K562 (cell line): ENCODE data around the gene TEAD4. TPM values are rescaled to one million over a fixed set of nuclear protein-coding genes. Genes with fewer than 3 reads are reported as not detected.

Experiments
- ATAC-seq: fragments of 200-7000 bp; cut with Tn5 transposase; 3 replicates; pipeline ENCODE4 v1.9.1; 2020; ENCODE audit warnings: moderate library complexity
- BruUV-seq: library from RNA; stranded (reverse); fragments of 400-500 nt; replicated peaks from 2 replicates; lab custom pipeline; 2021; lab: Mats Ljungman, UMichigan
- CTCF ChIA-PET: fragments of 300-600 bp; formaldehyde crosslinking; extraction: SDS; loops from one replicate; lab custom pipeline; 2021; ENCODE audit warnings: low intra/inter-chr PET ratio; lab: Yijun Ruan, JAX
- POLR2A ChIA-PET: fragments of 300-600, 350-650 bp; sonication (Branson Sonifier 250); formaldehyde crosslinking; extraction: SDS; loops from one replicate; lab custom pipeline; 2021; ENCODE audit warnings: antibody characterized with exemption, inconsistent platforms; lab: Yijun Ruan, JAX
- DNase-seq, 4 experiments: peaks; one replicate each; pipeline versions ENCODE4 v3.0.0 to v3.0.0-alpha.2; 2011 to 2018; ENCODE audit warnings: low spot score in 3 of 4, mixed read lengths in 3 of 4; ENCODE audit errors: extremely low read depth in 1 of 4
- FAIRE-seq: peaks from 2 replicates; lab custom pipeline; 2011; peaks lifted over from hg19 to GRCh38; lab: Jason Lieb, UNC
- H2AFZ ChIP-seq: 2 replicates; pipeline ENCODE4 v1.6.0; 2011; ENCODE audit warnings: low read depth, low read length, control low read depth, inconsistent platforms
- H3K27ac ChIP-seq: fragments of 200-600 bp; 3 replicates; pipeline ENCODE4 v1.8.0; 2011; ENCODE audit warnings: low read depth, mild to moderate bottlenecking, control low read depth, inconsistent platforms, low read length, moderate library complexity, mixed read lengths; ENCODE audit errors: extremely low read depth
- H3K27me3 ChIP-seq, 2 experiments: fragments of 300-600 bp in 1 of 2; 2 replicates in 1 of 2; 3 replicates in 1 of 2; pipeline versions ENCODE4 v1.6.0 to v1.8.0; 2011; ENCODE audit warnings: inconsistent platforms in 2 of 2, low read length in 2 of 2, mild to moderate bottlenecking in 1 of 2, mixed read lengths in 1 of 2, moderate library complexity in 1 of 2; ENCODE audit not compliant: control insufficient read depth in 2 of 2, insufficient read depth in 2 of 2
- H3K36me3 ChIP-seq: fragments of 300-600 bp; 3 replicates; pipeline ENCODE4 v1.8.0; 2011; ENCODE audit warnings: mild to moderate bottlenecking, low read length, inconsistent platforms; ENCODE audit not compliant: control insufficient read depth, insufficient read depth
- H3K4me1 ChIP-seq, 2 experiments: fragments of 200-600 bp in 1 of 2; replicated peaks in 1 of 2; 2 replicates in 1 of 2; 3 replicates in 1 of 2; pipeline versions ENCODE4 v1.5.1 to v1.8.0; 2011; ENCODE audit warnings: inconsistent platforms in 2 of 2, low read length in 2 of 2, mild to moderate bottlenecking in 1 of 2, mixed read lengths in 1 of 2, moderate library complexity in 1 of 2; ENCODE audit not compliant: control insufficient read depth in 2 of 2, insufficient read depth in 2 of 2
- H3K4me2 ChIP-seq: 2 replicates; pipeline ENCODE4 v1.6.1; 2011; ENCODE audit warnings: low read length, control low read depth, inconsistent platforms, mixed read lengths; ENCODE audit not compliant: insufficient read depth
- H3K4me3 ChIP-seq: fragments of 200-600 bp; sonication (generic), shearing (Covaris generic); 2 replicates; pipeline ENCODE4 v1.5.1; 2016; ENCODE audit warnings: control low read depth, inconsistent platforms
- H3K79me2 ChIP-seq: fragments of 200-600 bp; 3 replicates; pipeline ENCODE4 v1.8.0; 2011; ENCODE audit warnings: low read length, inconsistent platforms; ENCODE audit not compliant: control insufficient read depth, insufficient read depth
- H3K9ac ChIP-seq, 2 experiments: 2 replicates each; pipeline versions ENCODE4 v1.6.0 to v1.6.1; 2011; ENCODE audit warnings: low read depth in 2 of 2, low read length in 2 of 2, control low read depth in 1 of 2, inconsistent platforms in 1 of 2, mild to moderate bottlenecking in 1 of 2, mixed read lengths in 1 of 2; ENCODE audit not compliant: insufficient read depth in 1 of 2
- H3K9me1 ChIP-seq: one replicate; pipeline ENCODE4 v1.6.0; 2011; ENCODE audit warnings: inconsistent platforms, mild to moderate bottlenecking, low read length, moderate library complexity; ENCODE audit not compliant: control insufficient read depth, insufficient read depth
- H3K9me3 ChIP-seq: replicated peaks from 2 replicates; pipeline ENCODE4 v1.5.1; 2011; ENCODE audit warnings: low read depth, low read length, inconsistent platforms; ENCODE audit not compliant: control insufficient read depth, insufficient read depth
- H4K20me1 ChIP-seq: replicated peaks from 2 replicates; pipeline ENCODE4 v1.6.1; 2011; ENCODE audit warnings: low read length, inconsistent platforms, mixed read lengths; ENCODE audit not compliant: control insufficient read depth, insufficient read depth
- CCNT2 ChIP-seq: IDR thresholded peaks from 2 replicates; pipeline ENCODE4 v1.6.1; 2011; ENCODE audit warnings: borderline replicate concordance, low read depth, mild to moderate bottlenecking, moderate library complexity, mixed read lengths, low read length; ENCODE audit not compliant: insufficient read length; ENCODE audit errors: extremely low read depth
- ELK3 ChIP-seq: fragments of 450-650 bp; formaldehyde crosslinking; IDR thresholded peaks from 2 replicates; pipeline ENCODE4 v1.4.0; 2020; ENCODE audit warnings: mild to moderate bottlenecking
- HINFP ChIP-seq: fragments of 450-650 bp; conservative IDR thresholded peaks from 2 replicates; pipeline ENCODE4 v1.6.1; 2016; ENCODE audit warnings: missing genetic modification characterization, low read depth, mild to moderate bottlenecking, control low read depth, missing compliant biosample characterization
- ILK ChIP-seq: fragments of 450-650 bp; IDR thresholded peaks from 2 replicates; pipeline ENCODE4 v1.6.1; 2016; ENCODE audit warnings: missing genetic modification characterization, low read depth, mild to moderate bottlenecking, missing compliant biosample characterization, moderate library complexity, borderline replicate concordance
- STAT5A ChIP-seq: IDR thresholded peaks from 2 replicates; pipeline ENCODE4 v1.6.1; 2012; ENCODE audit warnings: low read length, inconsistent platforms, borderline replicate concordance
- ZNF280B ChIP-seq: fragments of 250-450 bp; sonication (Bioruptor Pico); IDR thresholded peaks from 2 replicates; pipeline ENCODE4 v1.5.1; 2021; ENCODE audit warnings: mild to moderate bottlenecking
- ZNF318 ChIP-seq, 2 experiments: fragments of 450-650 bp; IDR thresholded peaks; 2 replicates each; pipeline ENCODE4 v1.6.1; 2016; ENCODE audit warnings: mild to moderate bottlenecking in 2 of 2, borderline replicate concordance in 1 of 2, low read depth in 1 of 2, moderate library complexity in 1 of 2
- WGBS: fragments of 100-300 bp; shearing (Covaris generic); methylation state at CpG from one replicate; pipeline ENCODE4 v1.1.6; 2016; ENCODE audit warnings: low coverage, mixed read lengths; ENCODE audit not compliant: insufficient coverage; ENCODE audit errors: missing lambda C conversion rate; 5-methylcytosine and 5-hydroxymethylcytosine counted together
- in situ Hi-C: fragments of 300-500 bp; cut with MboI; formaldehyde crosslinking; loops from 4 replicates; pipeline ENCODE4 v1.15.0; 2018; ENCODE audit warnings: inconsistent platforms, mixed read lengths
- intact Hi-C: fragments of 100-400 bp; cut with micrococcal nuclease; formaldehyde crosslinking; loops from 2 replicates; pipeline ENCODE4 v1.14.2; 2022
- polyA plus RNA-seq, 8 experiments: library from polyadenylated mRNA; depleted of rRNA in 4 of 8; stranded (reverse) in 5 of 8; unstranded in 3 of 8; fragments of >200 nt; fragmentation: Nextera tagmentation in 2 of 8; fragmentation: Illumina TruSeq in 1 of 8; extraction: Ambion mirVana in 2 of 8; extraction: Trizol in 1 of 8; gene quantifications; 2 replicates each; pipeline versions ENCODE4 v1.2.1 to v1.2.3, GENCODE V29; 2011 to 2014; ENCODE audit warnings: inconsistent platforms in 1 of 8, missing spikeins in 1 of 8
- total RNA-seq, 7 experiments: library from RNA; depleted of rRNA in 6 of 7; stranded (reverse); fragments of >200 nt in 6 of 7; fragmentation: Illumina TruSeq in 2 of 7; extraction: Trizol in 2 of 7; gene quantifications; 2 replicates each; pipeline versions ENCODE4 v1.2.1 to v1.2.3, GENCODE V29; 2011 to 2021; ENCODE audit warnings: low replicate concordance in 1 of 7

TEAD4 gene
- total and polyA plus RNA-seq, 9 of the 15 experiments (the other 6 are each of a cell fraction or from before 2014, with no cell fraction given) = 0.82 to 40.0 (median 17.0) TPM

- Histone ChIP-seq H2AFZ (no peak overlapping the region), H3K4me3 (no peak overlapping the region), H4K20me1 (no peaks in the 10 kb centered on the region), H3K4me2 (no peak overlapping the region), H3K9ac (no peak overlapping the region), H3K36me3 (peaks cover 42% of the 10 kb centered on the region; the same call in 1 of the 3 replicates), H3K27me3 (no peaks in the 10 kb centered on the region), H3K9me1 (no peaks in the 10 kb centered on the region), H3K27ac (no peak overlapping the region), H3K4me1 (no peaks in the 10 kb centered on the region; a peak in 1 of 5 replicates), H3K79me2 (no peaks in the 10 kb centered on the region), H3K9me3 (no peaks in the 10 kb centered on the region)
- in situ Hi-C loops (no loop called here), intact Hi-C loops (no loop called here)
- DNase-seq = no peak
- no peak for FAIRE-seq
- BruUV-seq = no TSS peak
- 87% methylated on average over 6 of the region's 8 CpGs for WGBS
- ChIA-PET POLR2A (interaction anchor here (1.2 kb wide), 1 partner anchor 132 kb away, joined by 3 read pairs; the partner anchor contains the start of gene TULP3), CTCF (no interaction called here)
- ATAC-seq = no peak
- TF ChIP-seq HINFP = no peak
- no peak for TF ChIP-seq CCNT2
- no peak for TF ChIP-seq ZNF318 (IDR thresholded peaks at IDR 0.05; ENCODE audit: borderline replicate concordance in 1 of 2, low read depth in 1 of 2)
- no peak for TF ChIP-seq ZNF280B
- TF ChIP-seq ELK3 (CRISPR knock-in tag) = no peak
- no peak for TF ChIP-seq STAT5A
- no peak for TF ChIP-seq ILK (tag)
Observed at GRCh38 chr12:3022961-3023360, 63.8 kb downstream of the TEAD4 start.
